Measurements from ENCODE around the gene TDRD7.
A peak's percentile ranks its signal among the peaks of the same experiment; 100 is the strongest.

The TDRD7 gene

GRCh38 chr9:97536480-97536879, 124.6 kb downstream of the TDRD7 start:
- no peak overlapping the region for H3K27ac ChIP-seq (ENCODE audit: extremely low read depth, low read depth, low read length)
- CTCF ChIA-PET = interaction anchor here (0.6 to 1.2 kb wide), 3 partner anchors 18 to 68 kb away, joined by 3 to 4 read pairs (median 3); no protein-coding TSS in a partner anchor
- POLR2A ChIA-PET = no interaction called here
- H3K9me3 ChIP-seq (ENCODE audit: control insufficient read depth, insufficient read depth, low read depth, low read length) = no peaks in the 10 kb centered on the region
- H3K36me3 ChIP-seq (ENCODE audit: control insufficient read depth in 2 of 2, insufficient read depth in 1 of 2, low read length in 2 of 2) = peaks cover 0 to 55% of the 10 kb centered on the region in 2 experiments; a peak in 1 of 3 replicates
- TF ChIP-seq, protein P1, sequence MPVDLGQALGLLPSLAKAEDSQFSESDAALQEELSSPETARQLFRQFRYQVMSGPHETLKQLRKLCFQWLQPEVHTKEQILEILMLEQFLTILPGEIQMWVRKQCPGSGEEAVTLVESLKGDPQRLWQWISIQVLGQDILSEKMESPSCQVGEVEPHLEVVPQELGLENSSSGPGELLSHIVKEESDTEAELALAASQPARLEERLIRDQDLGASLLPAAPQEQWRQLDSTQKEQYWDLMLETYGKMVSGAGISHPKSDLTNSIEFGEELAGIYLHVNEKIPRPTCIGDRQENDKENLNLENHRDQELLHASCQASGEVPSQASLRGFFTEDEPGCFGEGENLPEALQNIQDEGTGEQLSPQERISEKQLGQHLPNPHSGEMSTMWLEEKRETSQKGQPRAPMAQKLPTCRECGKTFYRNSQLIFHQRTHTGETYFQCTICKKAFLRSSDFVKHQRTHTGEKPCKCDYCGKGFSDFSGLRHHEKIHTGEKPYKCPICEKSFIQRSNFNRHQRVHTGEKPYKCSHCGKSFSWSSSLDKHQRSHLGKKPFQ (tag by site-specific recombination; IDR thresholded peaks at IDR 0.05) = no peak
- no peak for TF ChIP-seq ZSCAN23 (tag by site-specific recombination; IDR thresholded peaks at IDR 0.05)
- no peaks in the 10 kb centered on the region for H3K4me1 ChIP-seq (ENCODE audit: control insufficient read depth, insufficient read depth, low read length)
- H3K4me3 ChIP-seq (ENCODE audit: low read depth, low read length) = no peak overlapping the region

- ChIA-PET CTCF (interaction anchor here (1.3 kb wide), 1 partner anchor 9 kb away, joined by 3 read pairs; no protein-coding TSS in a partner anchor), POLR2A (no interaction called here)
- peaks cover 0 to 38% of the 10 kb centered on the region in 2 experiments; a peak in 1 of 3 replicates for H3K36me3 ChIP-seq (ENCODE audit: control insufficient read depth in 2 of 2, insufficient read depth in 1 of 2, low read length in 2 of 2)
- no peak overlapping the region for H3K4me3 ChIP-seq (ENCODE audit: low read depth, low read length)
- H3K9me3 ChIP-seq (ENCODE audit: control insufficient read depth, insufficient read depth, low read depth, low read length) = no peaks in the 10 kb centered on the region
- TF ChIP-seq ZIC2 (tag by site-specific recombination; IDR thresholded peaks at IDR 0.05) = peak; percentile 29; the same call in 1 of the 2 replicates
- no peak for TF ChIP-seq ZNF184 (tag by site-specific recombination; IDR thresholded peaks at IDR 0.05)
- no peak for TF ChIP-seq ZNF558 (tag by site-specific recombination; IDR thresholded peaks at IDR 0.05)
- TF ChIP-seq OVOL3 (tag by site-specific recombination; IDR thresholded peaks at IDR 0.05) = no peak
- no peaks in the 10 kb centered on the region for H3K4me1 ChIP-seq (ENCODE audit: control insufficient read depth, insufficient read depth, low read length)
- no peak overlapping the region for H3K27ac ChIP-seq (ENCODE audit: extremely low read depth, low read depth, low read length)
Observed at GRCh38 chr9:97543561-97543960, 131.7 kb downstream of the TDRD7 start.

GRCh38 chr9:97545486-97545885, 133.6 kb downstream of the TDRD7 start:
- TF ChIP-seq PRDM6 (tag by site-specific recombination; IDR thresholded peaks at IDR 0.05) (no peak), ZSCAN16 (tag by site-specific recombination; IDR thresholded peaks at IDR 0.05) (no peak), SETDB1 (IDR thresholded peaks at IDR 0.05; ENCODE audit: insufficient read length, low read length) (no peak), ZNF639 (tag by site-specific recombination; IDR thresholded peaks at IDR 0.05) (no peak), ZNF324 (tag by site-specific recombination; IDR thresholded peaks at IDR 0.05) (no peak), ZNF670 (tag by site-specific recombination; IDR thresholded peaks at IDR 0.05; ENCODE audit: low read depth) (no peak), ZBTB17 (tag by site-specific recombination; IDR thresholded peaks at IDR 0.05) (no peak)
- ChIA-PET CTCF (interaction anchor here (1.0 kb wide), 1 partner anchor 54 kb away, joined by 4 read pairs; no protein-coding TSS in a partner anchor), POLR2A (no interaction called here)
- Histone ChIP-seq H3K27ac (ENCODE audit: extremely low read depth, low read depth, low read length) (no peak overlapping the region), H3K36me3 (ENCODE audit: control insufficient read depth in 2 of 2, insufficient read depth in 1 of 2, low read length in 2 of 2) (peaks cover 0 to 37% of the 10 kb centered on the region in 2 experiments; a peak in 1 of 3 replicates), H3K9me3 (ENCODE audit: control insufficient read depth, insufficient read depth, low read depth, low read length) (no peaks in the 10 kb centered on the region), H3K4me1 (ENCODE audit: control insufficient read depth, insufficient read depth, low read length) (no peaks in the 10 kb centered on the region), H3K4me3 (ENCODE audit: low read depth, low read length) (no peak overlapping the region)

Data from HEK293 (cell line).